Neutrophil (primary cell): ENCODE measurements around the gene NT5C3B.

Source experiments
- H3K27ac ChIP-seq: fragments of 200-600 bp; sonication (generic); 2 replicates; pipeline ENCODE4 v1.5.1; 2016; ENCODE audit warnings: mild to moderate bottlenecking, moderate library complexity
- H3K27me3 ChIP-seq: fragments of 200-600 bp; sonication (generic); 2 replicates; pipeline ENCODE4 v1.6.0; 2016; ENCODE audit warnings: mild to moderate bottlenecking
- H3K36me3 ChIP-seq: fragments of 200-600 bp; sonication (generic); 2 replicates; pipeline ENCODE4 v1.5.1; 2017
- H3K4me1 ChIP-seq, 2 experiments: fragments of 200-600 bp in 1 of 2; sonication (generic) in 1 of 2; 1 replicate in 1 of 2; 2 replicates in 1 of 2; pipeline versions ENCODE4 v1.5.1 to v1.6.1; 2013 to 2016; ENCODE audit warnings: low read depth in 1 of 2, low read length in 1 of 2, mild to moderate bottlenecking in 1 of 2, moderate library complexity in 1 of 2; ENCODE audit not compliant: control insufficient read depth in 1 of 2, insufficient read depth in 1 of 2
- H3K4me3 ChIP-seq, 2 experiments: fragments of 200-600 bp in 1 of 2; sonication (generic) in 1 of 2; 1 replicate in 1 of 2; 2 replicates in 1 of 2; pipeline ENCODE4 v1.5.1; 2013 to 2016; ENCODE audit warnings: low read depth in 1 of 2, low read length in 1 of 2, mild to moderate bottlenecking in 1 of 2, moderate library complexity in 1 of 2
- H3K9me3 ChIP-seq: fragments of 200-600 bp; sonication (generic); 2 replicates; pipeline ENCODE4 v1.5.1; 2016
- CTCF ChIP-seq: fragments of 200-600 bp; sonication (generic); IDR thresholded peaks from 2 replicates; pipeline ENCODE4 v1.5.1; 2016; ENCODE audit warnings: antibody characterized with exemption

The NT5C3B gene

GRCh38 chr17:41823141-41823524 is 12.9 kb downstream of the NT5C3B start:
- Histone ChIP-seq H3K36me3 (no peaks in the 10 kb centered on the region), H3K27ac (no peak overlapping the region), H3K4me1 (no peaks in the 10 kb centered on the region), H3K9me3 (no peaks in the 10 kb centered on the region), H3K4me3 (no peak overlapping the region), H3K27me3 (no peaks in the 10 kb centered on the region)
- TF ChIP-seq CTCF: no peak

DNA sequence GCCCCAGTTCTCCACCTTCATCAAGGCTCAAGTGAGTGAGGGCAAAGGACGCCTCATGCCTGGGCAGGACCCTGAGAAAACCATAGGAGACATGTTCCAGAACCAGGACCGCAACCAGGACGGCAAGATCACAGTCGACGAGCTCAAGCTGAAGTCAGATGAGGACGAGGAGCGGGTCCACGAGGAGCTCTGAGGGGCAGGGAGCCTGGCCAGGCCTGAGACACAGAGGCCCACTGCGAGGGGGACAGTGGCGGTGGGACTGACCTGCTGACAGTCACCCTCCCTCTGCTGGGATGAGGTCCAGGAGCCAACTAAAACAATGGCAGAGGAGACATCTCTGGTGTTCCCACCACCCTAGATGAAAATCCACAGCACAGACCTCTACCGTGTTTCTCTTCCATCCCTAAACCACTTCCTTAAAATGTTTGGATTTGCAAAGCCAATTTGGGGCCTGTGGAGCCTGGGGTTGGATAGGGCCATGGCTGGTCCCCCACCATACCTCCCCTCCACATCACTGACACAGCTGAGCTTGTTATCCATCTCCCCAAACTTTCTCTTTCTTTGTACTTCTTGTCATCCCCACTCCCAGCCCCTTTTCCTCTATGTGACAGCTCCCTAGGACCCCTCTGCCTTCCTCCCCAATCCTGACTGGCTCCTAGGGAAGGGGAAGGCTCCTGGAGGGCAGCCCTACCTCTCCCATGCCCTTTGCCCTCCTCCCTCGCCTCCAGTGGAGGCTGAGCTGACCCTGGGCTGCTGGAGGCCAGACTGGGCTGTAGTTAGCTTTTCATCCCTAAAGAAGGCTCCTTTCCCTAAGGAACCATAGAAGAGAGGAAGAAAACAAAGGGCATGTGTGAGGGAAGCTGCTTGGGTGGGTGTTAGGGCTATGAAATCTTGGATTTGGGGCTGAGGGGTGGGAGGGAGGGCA is 13.6 kb downstream of the NT5C3B start:
- H3K9me3 ChIP-seq: no peaks in the 10 kb centered on the region
- no peak overlapping the region for H3K4me3 ChIP-seq
- no peaks in the 10 kb centered on the region for H3K4me1 ChIP-seq
- H3K36me3 ChIP-seq: no peaks in the 10 kb centered on the region
- H3K27ac ChIP-seq: no peak overlapping the region
- TF ChIP-seq CTCF: no peak
- no peaks in the 10 kb centered on the region for H3K27me3 ChIP-seq

DNA sequence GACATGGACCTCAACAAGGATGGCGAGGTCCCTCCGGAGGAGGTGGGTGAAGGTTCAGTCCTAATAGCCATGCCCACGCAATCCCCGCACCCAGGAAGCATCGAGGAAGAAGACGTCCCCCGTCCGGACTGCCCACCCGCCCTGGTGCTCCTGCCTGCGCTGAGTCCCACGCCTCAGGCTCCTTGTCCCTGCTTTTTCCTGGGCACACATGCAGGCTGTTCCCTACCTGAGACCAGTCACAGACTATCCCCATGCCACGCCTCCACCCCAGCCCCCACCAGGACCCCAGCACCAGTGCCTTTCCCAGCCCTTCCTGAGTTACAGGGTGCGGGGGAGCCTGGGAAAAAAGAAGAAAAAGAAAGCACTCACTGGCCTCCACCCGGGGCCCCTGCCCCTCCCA is 14.3 kb downstream of the NT5C3B start:
- no peaks in the 10 kb centered on the region for H3K9me3 ChIP-seq
- no peaks in the 10 kb centered on the region for H3K27me3 ChIP-seq
- no peak overlapping the region for H3K4me3 ChIP-seq
- H3K27ac ChIP-seq: no peak overlapping the region
- TF ChIP-seq CTCF: no peak
- H3K36me3 ChIP-seq: no peaks in the 10 kb centered on the region
- H3K4me1 ChIP-seq: no peaks in the 10 kb centered on the region

- Histone ChIP-seq H3K27ac (no peak overlapping the region), H3K9me3 (no peaks in the 10 kb centered on the region), H3K36me3 (no peaks in the 10 kb centered on the region), H3K27me3 (peaks cover 22% of the 10 kb centered on the region), H3K4me1 (no peaks in the 10 kb centered on the region), H3K4me3 (no peak overlapping the region)
- no peak for TF ChIP-seq CTCF
These were observed 18.0 kb downstream of the NT5C3B start for GRCh38 chr17:41818024-41818423.

DNA sequence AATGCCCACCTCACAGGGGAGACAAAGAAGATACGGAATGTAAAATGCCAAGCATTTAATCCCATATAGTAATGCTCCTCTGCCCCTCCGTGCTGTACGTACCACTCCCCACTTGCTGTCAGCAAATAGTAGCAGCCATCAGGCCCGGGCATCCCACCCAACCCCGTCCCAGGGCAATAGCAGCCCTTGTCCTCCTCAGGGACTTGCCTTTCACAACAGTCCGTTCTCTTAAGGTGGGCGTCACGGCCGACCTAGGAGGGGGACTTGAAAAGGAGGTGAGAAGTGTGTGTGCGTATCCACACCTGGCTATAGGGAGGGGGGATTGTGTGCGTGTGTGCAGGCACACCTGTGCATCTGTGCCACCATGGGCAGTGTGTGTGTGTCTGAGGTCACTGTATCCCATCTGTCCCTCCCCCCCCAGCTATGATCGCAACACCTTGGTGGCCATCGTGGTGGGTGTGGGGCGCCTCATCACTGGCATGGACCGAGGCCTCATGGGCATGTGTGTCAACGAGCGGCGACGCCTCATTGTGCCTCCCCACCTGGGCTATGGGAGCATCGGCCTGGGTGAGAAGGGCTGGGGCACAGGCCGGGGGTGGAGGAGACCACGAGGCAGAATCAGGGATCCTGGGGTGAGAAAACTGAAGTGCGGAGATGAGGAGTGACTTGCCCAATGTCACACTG is 19.3 kb downstream of the NT5C3B start:
- H3K4me3 ChIP-seq: no peak overlapping the region
- no peak for TF ChIP-seq CTCF
- no peaks in the 10 kb centered on the region for H3K9me3 ChIP-seq
- H3K27me3 ChIP-seq: peaks cover 34% of the 10 kb centered on the region
- H3K36me3 ChIP-seq: no peaks in the 10 kb centered on the region
- H3K27ac ChIP-seq: no peak overlapping the region
- peaks cover 6 to 8% of the 10 kb centered on the region in 2 experiments for H3K4me1 ChIP-seq
